IMR-90 (cell line): Measurements from ENCODE around the gene TXNDC15. TPM values are rescaled to one million over a fixed set of nuclear protein-coding genes. Genes with fewer than 3 reads are reported as not detected.

Experiments
- ATAC-seq: fragments of 200-7000 bp; cut with Tn5 transposase; 2 replicates; pipeline ENCODE4 v1.9.1; 2020; ENCODE audit warnings: low read depth, mild to moderate bottlenecking, moderate library complexity
- BruUV-seq: library from RNA; stranded (reverse); fragments of 400-500 nt; replicated peaks from 2 replicates; lab custom pipeline; 2021; lab: Mats Ljungman, UMichigan
- CTCF ChIA-PET: fragments of 300-600 bp; formaldehyde crosslinking; extraction: SDS; loops from one replicate; lab custom pipeline; 2021; ENCODE audit warnings: antibody characterized with exemption; lab: Yijun Ruan, JAX
- POLR2A ChIA-PET: fragments of 300-600 bp; sonication (Branson Sonifier 250); formaldehyde crosslinking; loops from one replicate; lab custom pipeline; 2022; ENCODE audit warnings: antibody characterized with exemption; ENCODE audit not compliant: unreplicated experiment; lab: Charles Lee
- DNase-seq: peaks from one replicate; pipeline ENCODE4 v3.0.0; 2013
- H2AFZ ChIP-seq: replicated peaks from 2 replicates; pipeline ENCODE3; 2013; ENCODE audit warnings: low read length, mild to moderate bottlenecking; ENCODE audit not compliant: poor library complexity
- H2AK5ac ChIP-seq: 2 replicates; pipeline ENCODE4 v1.6.1; 2013; ENCODE audit warnings: low read depth, low read length, inconsistent platforms
- H2AK9ac ChIP-seq: replicated peaks from 2 replicates; pipeline ENCODE3; 2013; ENCODE audit warnings: mild to moderate bottlenecking, low read depth, low read length, moderate library complexity; ENCODE audit not compliant: poor library complexity
- H2BK120ac ChIP-seq: 2 replicates; pipeline ENCODE4 v1.6.1; 2013; ENCODE audit warnings: low read depth, low read length, inconsistent platforms
- H2BK15ac ChIP-seq: 3 replicates; pipeline ENCODE4 v1.6.1; 2013; ENCODE audit warnings: low read depth, low read length, inconsistent platforms
- H2BK20ac ChIP-seq: 2 replicates; pipeline ENCODE4 v1.6.1; 2013; ENCODE audit warnings: low read depth, mild to moderate bottlenecking, inconsistent platforms, low read length, moderate library complexity
- H2BK5ac ChIP-seq: 2 replicates; pipeline ENCODE4 v1.6.1; 2013; ENCODE audit warnings: mild to moderate bottlenecking, low read depth, low read length, inconsistent platforms; ENCODE audit not compliant: poor library complexity, severe bottlenecking
- H3K14ac ChIP-seq: replicated peaks from 2 replicates; pipeline ENCODE4 v1.6.1; 2013; ENCODE audit warnings: low read depth, low read length, inconsistent platforms
- H3K18ac ChIP-seq: 2 replicates; pipeline ENCODE4 v1.6.1; 2013; ENCODE audit warnings: low read depth, low read length, control low read depth
- H3K23ac ChIP-seq: 2 replicates; pipeline ENCODE4 v1.6.1; 2013; ENCODE audit warnings: low read depth, low read length, inconsistent platforms
- H3K27ac ChIP-seq: 2 replicates; pipeline ENCODE4 v1.5.1; 2013; ENCODE audit warnings: mild to moderate bottlenecking, control low read depth, low read length; ENCODE audit not compliant: insufficient read depth
- H3K27me3 ChIP-seq: 2 replicates; pipeline ENCODE4 v1.6.1; 2013; ENCODE audit warnings: low read length; ENCODE audit not compliant: control insufficient read depth, insufficient read depth
- H3K36me3 ChIP-seq: 2 replicates; pipeline ENCODE4 v1.6.1; 2013; ENCODE audit warnings: low read length, mixed read lengths; ENCODE audit not compliant: control insufficient read depth, insufficient read depth
- H3K4ac ChIP-seq: 2 replicates; pipeline ENCODE4 v1.6.1; 2013; ENCODE audit warnings: low read depth, low read length, inconsistent platforms
- H3K4me1 ChIP-seq: 2 replicates; pipeline ENCODE4 v1.6.1; 2013; ENCODE audit warnings: low read length, mixed read lengths; ENCODE audit not compliant: control insufficient read depth, insufficient read depth
- H3K4me2 ChIP-seq: 2 replicates; pipeline ENCODE4 v1.6.1; 2013; ENCODE audit warnings: low read depth, mild to moderate bottlenecking, control low read depth, low read length, moderate library complexity
- H3K4me3 ChIP-seq: 2 replicates; pipeline ENCODE4 v1.5.1; 2013; ENCODE audit warnings: low read depth, mild to moderate bottlenecking, control low read depth, low read length, moderate library complexity; ENCODE audit not compliant: insufficient read depth
- H3K56ac ChIP-seq: 2 replicates; pipeline ENCODE4 v1.6.1; 2013; ENCODE audit warnings: low read length, inconsistent platforms; ENCODE audit not compliant: insufficient read depth; ENCODE audit errors: extremely low read depth
- H3K79me1 ChIP-seq, 2 experiments: 2 replicates each; pipeline ENCODE4 v1.6.1; 2013; ENCODE audit warnings: low read length in 2 of 2, inconsistent platforms in 1 of 2, low read depth in 1 of 2
- H3K9ac ChIP-seq: 2 replicates; pipeline ENCODE4 v1.6.1; 2013; ENCODE audit warnings: low read depth, low read length, control low read depth
- H3K9me1 ChIP-seq: 2 replicates; pipeline ENCODE4 v1.6.1; 2013; ENCODE audit warnings: low read length, inconsistent platforms; ENCODE audit not compliant: insufficient read depth
- H3K9me3 ChIP-seq: 2 replicates; pipeline ENCODE4 v1.6.1; 2013; ENCODE audit warnings: low read length; ENCODE audit not compliant: control insufficient read depth, insufficient read depth
- H4K20me1 ChIP-seq: 2 replicates; pipeline ENCODE4 v1.6.1; 2013; ENCODE audit warnings: low read length, inconsistent platforms; ENCODE audit not compliant: insufficient read depth
- H4K5ac ChIP-seq: 2 replicates; pipeline ENCODE4 v1.6.1; 2013; ENCODE audit warnings: mild to moderate bottlenecking, low read depth, low read length, control low read depth
- H4K8ac ChIP-seq, 2 experiments: 2 replicates each; pipeline ENCODE4 v1.6.1; 2013; ENCODE audit warnings: low read depth in 2 of 2, low read length in 2 of 2, control low read depth in 1 of 2, inconsistent platforms in 1 of 2
- H4K91ac ChIP-seq: 2 replicates; pipeline ENCODE4 v1.6.1; 2013; ENCODE audit warnings: low read depth, low read length, inconsistent platforms; ENCODE audit not compliant: insufficient read depth
- BHLHE40 ChIP-seq: fragments of 150-350 bp; IDR thresholded peaks from 2 replicates; pipeline ENCODE4 v1.6.1; 2016; ENCODE audit warnings: mild to moderate bottlenecking, low read depth, low read length
- CEBPB ChIP-seq: IDR thresholded peaks from 2 replicates; pipeline ENCODE4 v1.6.1; 2012; ENCODE audit warnings: low read depth, low read length, improper control_type of control experiment
- CHD1 ChIP-seq: IDR thresholded peaks from 2 replicates; pipeline ENCODE4 v1.6.1; 2012; ENCODE audit warnings: low read depth, low read length, improper control_type of control experiment
- ELK1 ChIP-seq: fragments of 150-350 bp; IDR thresholded peaks from 2 replicates; pipeline ENCODE4 v1.6.1; 2016; ENCODE audit warnings: low read depth, mild to moderate bottlenecking, low read length, moderate library complexity, borderline replicate concordance
- FOS ChIP-seq: fragments of 150-350 bp; IDR thresholded peaks from 2 replicates; pipeline ENCODE4 v1.6.1; 2016; ENCODE audit warnings: low read depth, low read length
- MAFK ChIP-seq: IDR thresholded peaks from 2 replicates; pipeline ENCODE4 v1.6.1; 2012; ENCODE audit warnings: low read depth, low read length, improper control_type of control experiment
- MAZ ChIP-seq: IDR thresholded peaks from 2 replicates; pipeline ENCODE4 v1.6.1; 2012; ENCODE audit warnings: low read depth, mild to moderate bottlenecking, low read length, improper control_type of control experiment, moderate library complexity, borderline replicate concordance
- MXI1 ChIP-seq: IDR thresholded peaks from 2 replicates; pipeline ENCODE4 v1.6.1; 2012; ENCODE audit warnings: low read depth, mild to moderate bottlenecking, low read length, moderate library complexity, borderline replicate concordance
- NFE2L2 ChIP-seq: fragments of 150-350 bp; IDR thresholded peaks from 2 replicates; pipeline ENCODE4 v1.6.1; 2016; ENCODE audit warnings: low read depth, mild to moderate bottlenecking, low read length
- POLR2A ChIP-seq: IDR thresholded peaks from 2 replicates; pipeline ENCODE4 v1.6.1; 2012; ENCODE audit warnings: mild to moderate bottlenecking, low read depth, low read length
- RAD21 ChIP-seq: IDR thresholded peaks from 2 replicates; pipeline ENCODE4 v1.6.1; 2012; ENCODE audit warnings: low read length, improper control_type of control experiment
- RCOR1 ChIP-seq: IDR thresholded peaks from 2 replicates; pipeline ENCODE4 v1.6.1; 2012; ENCODE audit warnings: mild to moderate bottlenecking, low read length, improper control_type of control experiment; ENCODE audit not compliant: insufficient replicate concordance
- RFX5 ChIP-seq: IDR thresholded peaks from 2 replicates; pipeline ENCODE4 v1.8.0; 2012; ENCODE audit warnings: low read depth, mild to moderate bottlenecking, low read length, moderate library complexity
- SMC3 ChIP-seq: fragments of 150-350 bp; IDR thresholded peaks from 2 replicates; pipeline ENCODE4 v1.6.1; 2016; ENCODE audit warnings: low read depth, mild to moderate bottlenecking, antibody characterized with exemption, low read length, moderate library complexity
- WGBS, 2 experiments: methylation state at CpG; one replicate each; pipeline versions ENCODE4 v1.1.5 to v1.1.7; 2013; ENCODE audit warnings: missing lambda C conversion rate in 2 of 2; ENCODE audit not compliant: insufficient read length in 1 of 2; ENCODE audit errors: extremely low coverage in 2 of 2; 5-methylcytosine and 5-hydroxymethylcytosine counted together
- dilution Hi-C: fragments of 300-500 bp; cut with HindIII; formaldehyde crosslinking; loops from one replicate; pipeline ENCODE4 v1.14.3; 2018; ENCODE audit warnings: low sequenced_read_pairs; ENCODE audit not compliant: unreplicated experiment
- in situ Hi-C: fragments of 300-500 bp; cut with MboI; formaldehyde crosslinking; loops from 3 replicates; pipeline ENCODE4 v1.14.3; 2019; ENCODE audit warnings: low sequenced_read_pairs, inconsistent platforms, mixed read lengths
- intact Hi-C: fragments of 100-400 bp; cut with micrococcal nuclease; formaldehyde crosslinking; loops from 2 replicates; pipeline ENCODE4 v1.10.0; 2022
- polyA plus RNA-seq, 3 experiments: library from polyadenylated mRNA; depleted of rRNA; stranded (reverse); fragments of >200 nt; gene quantifications; 2 replicates each; pipeline ENCODE4 v1.2.3, GENCODE V29; 2012; ENCODE audit warnings: low replicate concordance in 1 of 3
- total RNA-seq: library from RNA; depleted of rRNA; stranded (reverse); fragments of >200 nt; gene quantifications from 2 replicates; pipeline ENCODE4 v1.2.3, GENCODE V29; 2012
- TF ChIP-seq, protein P1 (sequence below): conservative IDR thresholded peaks from 2 replicates; pipeline ENCODE4 v1.5.1; 2012; ENCODE audit warnings: mild to moderate bottlenecking, low read depth, low read length, improper control_type of control experiment
- TF ChIP-seq, protein P2 (sequence below): fragments of 150-350 bp; IDR thresholded peaks from 2 replicates; pipeline ENCODE4 v1.6.1; 2017; ENCODE audit warnings: mild to moderate bottlenecking, antibody characterized with exemption, low read length, low read depth

The TXNDC15 gene
- total and polyA plus RNA-seq, 2 of the 4 experiments (the other 2 are of a cell fraction) = 87.0 to 125 TPM

GRCh38 chr5:134932508-134932907 lies 58.3 kb downstream of the TXNDC15 start:
- peaks cover 8% of the 10 kb centered on the region for H3K36me3 ChIP-seq
- TF ChIP-seq MAZ (no peak), CHD1 (no peak), ELK1 (no peak), POLR2A (no peak), RFX5 (no peak), BHLHE40 (no peak), MAFK (no peak), SMC3 (no peak), CEBPB (no peak), RCOR1 (no peak), NFE2L2 (no peak), MXI1 (no peak), FOS (no peak), RAD21 (no peak)
- TF ChIP-seq, protein P1, sequence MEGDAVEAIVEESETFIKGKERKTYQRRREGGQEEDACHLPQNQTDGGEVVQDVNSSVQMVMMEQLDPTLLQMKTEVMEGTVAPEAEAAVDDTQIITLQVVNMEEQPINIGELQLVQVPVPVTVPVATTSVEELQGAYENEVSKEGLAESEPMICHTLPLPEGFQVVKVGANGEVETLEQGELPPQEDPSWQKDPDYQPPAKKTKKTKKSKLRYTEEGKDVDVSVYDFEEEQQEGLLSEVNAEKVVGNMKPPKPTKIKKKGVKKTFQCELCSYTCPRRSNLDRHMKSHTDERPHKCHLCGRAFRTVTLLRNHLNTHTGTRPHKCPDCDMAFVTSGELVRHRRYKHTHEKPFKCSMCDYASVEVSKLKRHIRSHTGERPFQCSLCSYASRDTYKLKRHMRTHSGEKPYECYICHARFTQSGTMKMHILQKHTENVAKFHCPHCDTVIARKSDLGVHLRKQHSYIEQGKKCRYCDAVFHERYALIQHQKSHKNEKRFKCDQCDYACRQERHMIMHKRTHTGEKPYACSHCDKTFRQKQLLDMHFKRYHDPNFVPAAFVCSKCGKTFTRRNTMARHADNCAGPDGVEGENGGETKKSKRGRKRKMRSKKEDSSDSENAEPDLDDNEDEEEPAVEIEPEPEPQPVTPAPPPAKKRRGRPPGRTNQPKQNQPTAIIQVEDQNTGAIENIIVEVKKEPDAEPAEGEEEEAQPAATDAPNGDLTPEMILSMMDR = no peak
- TF ChIP-seq, protein P2, sequence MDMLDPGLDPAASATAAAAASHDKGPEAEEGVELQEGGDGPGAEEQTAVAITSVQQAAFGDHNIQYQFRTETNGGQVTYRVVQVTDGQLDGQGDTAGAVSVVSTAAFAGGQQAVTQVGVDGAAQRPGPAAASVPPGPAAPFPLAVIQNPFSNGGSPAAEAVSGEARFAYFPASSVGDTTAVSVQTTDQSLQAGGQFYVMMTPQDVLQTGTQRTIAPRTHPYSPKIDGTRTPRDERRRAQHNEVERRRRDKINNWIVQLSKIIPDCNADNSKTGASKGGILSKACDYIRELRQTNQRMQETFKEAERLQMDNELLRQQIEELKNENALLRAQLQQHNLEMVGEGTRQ = no peak
- WGBS, 2 experiments = no CpG with 5 or more reads among the region's 3 CpGs
- no peak overlapping the region for H4K5ac ChIP-seq
- no peaks in the 10 kb centered on the region for H4K20me1 ChIP-seq
- H3K27me3 ChIP-seq = no peaks in the 10 kb centered on the region
- no peak overlapping the region for H3K9ac ChIP-seq
- ChIA-PET POLR2A (no interaction called here), CTCF (no interaction called here)
- intact Hi-C loops = loop anchor here (10.0 kb wide), 1 partner anchor 62 kb away; no protein-coding TSS in a partner anchor
- no peak overlapping the region for H2AFZ ChIP-seq
- H4K8ac ChIP-seq = no peak overlapping the region
- H3K4me1 ChIP-seq = no peaks in the 10 kb centered on the region
- H2BK20ac ChIP-seq = no peak overlapping the region
- H3K18ac ChIP-seq = no peak overlapping the region
- DNase-seq (no peak), ATAC-seq (no peak)
- in situ Hi-C loops = no loop called here
- H3K4me3 ChIP-seq = no peak overlapping the region
- H2BK15ac ChIP-seq = no peak overlapping the region
- H2BK5ac ChIP-seq = no peak overlapping the region
- H3K14ac ChIP-seq = no peak overlapping the region
- no peak overlapping the region for H3K23ac ChIP-seq
- no peak overlapping the region for H2BK120ac ChIP-seq
- H3K4ac ChIP-seq = no peak overlapping the region
- no peak overlapping the region for H2AK5ac ChIP-seq
- no peaks in the 10 kb centered on the region for H3K79me1 ChIP-seq
- no peaks in the 10 kb centered on the region for H3K9me3 ChIP-seq
- H4K91ac ChIP-seq = no peak overlapping the region
- BruUV-seq = no TSS peak
- dilution Hi-C loops = no loop called here
- no peak overlapping the region for H3K27ac ChIP-seq
- no peaks in the 10 kb centered on the region; the same call in 1 of the 2 replicates for H3K9me1 ChIP-seq
- no peak overlapping the region for H3K4me2 ChIP-seq
- H3K56ac ChIP-seq = no peak overlapping the region
- H2AK9ac ChIP-seq = no peak overlapping the region
